Vagina (tissue), 2 donors: Measurements from ENCODE around the gene SPO11.

Experiments used
- POLR2A ChIP-seq, 2 donors: fragments of 450-650 bp; IDR thresholded peaks; one replicate each; pipeline ENCODE4 v1.6.1; 2017; ENCODE audit warnings: antibody characterized with exemption in 2 of 2, mild to moderate bottlenecking in 2 of 2, moderate library complexity in 2 of 2
- POLR2AphosphoS5 ChIP-seq, 2 donors: sonication (generic); formaldehyde crosslinking; IDR thresholded peaks; one replicate each; pipeline ENCODE4 v1.9.0; 2017; ENCODE audit warnings: antibody characterized with exemption in 2 of 2, mild to moderate bottlenecking in 2 of 2, low read depth in 1 of 2; ENCODE audit not compliant: insufficient read depth in 1 of 2

DNA sequence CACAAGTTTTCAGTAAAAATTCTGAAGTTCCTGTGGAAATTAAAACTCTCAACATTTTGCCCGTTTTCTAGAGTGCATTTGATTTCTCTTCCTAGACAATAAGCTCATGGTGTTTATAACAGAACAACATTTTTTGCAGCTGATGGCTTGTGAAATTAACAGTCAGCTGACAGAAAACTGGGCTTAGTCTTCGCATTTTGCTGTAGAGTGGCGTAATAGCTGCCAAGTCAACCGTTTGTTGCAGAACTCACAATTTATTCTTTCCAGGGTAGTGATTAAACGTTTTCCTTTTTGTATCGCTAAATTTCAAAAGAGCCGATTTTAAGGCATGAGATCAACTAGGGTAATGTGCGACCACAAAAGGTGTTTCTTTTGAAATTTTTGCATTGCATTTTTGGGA lies 1.4 kb downstream of the SPO11 start:
- TF ChIP-seq POLR2AphosphoS5 (IDR thresholded peaks at IDR 0.05; ENCODE audit: insufficient read depth in 1 of 2, low read depth in 1 of 2) (no peak), POLR2A (IDR thresholded peaks at IDR 0.05) (no peak)
